GM13977 (cell line): ENCODE measurements around the gene DACH1.

Experiments
- DNase-seq: peaks from one replicate; pipeline ENCODE4 v3.0.0; 2012; ENCODE audit warnings: low spot score
- in situ Hi-C: fragments of 300-500 bp; cut with MboI; formaldehyde crosslinking; loops from one replicate; pipeline ENCODE4 v1.12.0; 2022; ENCODE audit warnings: low sequenced_read_pairs, low pct_unique_long_range_greater_than_20kb, mixed read lengths, inconsistent platforms; ENCODE audit not compliant: unreplicated experiment
- TF ChIP-seq, protein P1 (sequence below): IDR thresholded peaks from 2 replicates; pipeline ENCODE4 v1.5.1; 2012; ENCODE audit warnings: mild to moderate bottlenecking, control low read depth; ENCODE audit not compliant: insufficient read depth; ENCODE audit errors: extremely low read depth, missing control alignments

DACH1 gene

DNA sequence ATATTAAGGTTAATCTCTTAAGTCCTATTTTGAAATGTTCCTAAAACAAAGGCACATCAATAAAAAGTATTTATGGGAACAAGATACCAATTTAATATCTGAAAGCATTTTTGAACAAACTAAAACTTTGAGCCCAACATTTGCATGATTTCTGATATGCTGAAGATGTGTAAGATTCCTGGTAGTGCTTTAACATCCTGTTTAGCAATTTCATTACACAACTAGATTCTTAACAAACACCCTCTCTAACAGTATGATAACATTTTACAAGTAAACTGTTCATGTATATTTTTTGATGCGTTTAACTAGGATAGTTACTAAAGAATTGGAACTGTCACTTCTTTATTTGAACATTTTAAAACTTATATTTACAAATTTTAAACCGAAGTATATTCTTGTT, 63.9 kb downstream of the DACH1 start:
- in situ Hi-C loops = no loop called here

DNA sequence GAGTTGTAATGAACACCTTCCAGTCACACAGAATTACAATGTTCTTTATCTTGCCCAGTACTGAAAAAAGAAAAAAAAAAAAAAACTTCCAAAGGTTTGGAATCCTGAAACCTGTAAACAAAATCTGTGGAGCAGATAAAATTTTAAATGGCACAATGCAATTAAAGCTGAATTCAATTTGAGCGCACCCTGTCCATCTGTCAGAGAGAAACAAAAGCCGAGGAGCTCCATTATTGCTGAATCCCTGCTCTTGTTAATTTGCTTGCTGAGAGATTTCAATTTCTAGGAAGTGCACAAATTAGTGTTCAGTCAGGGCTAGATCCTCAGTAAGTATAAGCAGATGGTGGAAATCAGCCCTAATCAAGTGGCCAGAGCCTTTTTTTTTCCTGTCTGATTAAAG, 65.2 kb downstream of the DACH1 start:
- TF ChIP-seq, protein P1, sequence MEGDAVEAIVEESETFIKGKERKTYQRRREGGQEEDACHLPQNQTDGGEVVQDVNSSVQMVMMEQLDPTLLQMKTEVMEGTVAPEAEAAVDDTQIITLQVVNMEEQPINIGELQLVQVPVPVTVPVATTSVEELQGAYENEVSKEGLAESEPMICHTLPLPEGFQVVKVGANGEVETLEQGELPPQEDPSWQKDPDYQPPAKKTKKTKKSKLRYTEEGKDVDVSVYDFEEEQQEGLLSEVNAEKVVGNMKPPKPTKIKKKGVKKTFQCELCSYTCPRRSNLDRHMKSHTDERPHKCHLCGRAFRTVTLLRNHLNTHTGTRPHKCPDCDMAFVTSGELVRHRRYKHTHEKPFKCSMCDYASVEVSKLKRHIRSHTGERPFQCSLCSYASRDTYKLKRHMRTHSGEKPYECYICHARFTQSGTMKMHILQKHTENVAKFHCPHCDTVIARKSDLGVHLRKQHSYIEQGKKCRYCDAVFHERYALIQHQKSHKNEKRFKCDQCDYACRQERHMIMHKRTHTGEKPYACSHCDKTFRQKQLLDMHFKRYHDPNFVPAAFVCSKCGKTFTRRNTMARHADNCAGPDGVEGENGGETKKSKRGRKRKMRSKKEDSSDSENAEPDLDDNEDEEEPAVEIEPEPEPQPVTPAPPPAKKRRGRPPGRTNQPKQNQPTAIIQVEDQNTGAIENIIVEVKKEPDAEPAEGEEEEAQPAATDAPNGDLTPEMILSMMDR = no peak
- no peak for DNase-seq
- in situ Hi-C loops = no loop called here

More for the DNA sequence above, 63.9 kb downstream of the DACH1 start:
- TF ChIP-seq, protein P1 = no peak
- no peak for DNase-seq

DNA sequence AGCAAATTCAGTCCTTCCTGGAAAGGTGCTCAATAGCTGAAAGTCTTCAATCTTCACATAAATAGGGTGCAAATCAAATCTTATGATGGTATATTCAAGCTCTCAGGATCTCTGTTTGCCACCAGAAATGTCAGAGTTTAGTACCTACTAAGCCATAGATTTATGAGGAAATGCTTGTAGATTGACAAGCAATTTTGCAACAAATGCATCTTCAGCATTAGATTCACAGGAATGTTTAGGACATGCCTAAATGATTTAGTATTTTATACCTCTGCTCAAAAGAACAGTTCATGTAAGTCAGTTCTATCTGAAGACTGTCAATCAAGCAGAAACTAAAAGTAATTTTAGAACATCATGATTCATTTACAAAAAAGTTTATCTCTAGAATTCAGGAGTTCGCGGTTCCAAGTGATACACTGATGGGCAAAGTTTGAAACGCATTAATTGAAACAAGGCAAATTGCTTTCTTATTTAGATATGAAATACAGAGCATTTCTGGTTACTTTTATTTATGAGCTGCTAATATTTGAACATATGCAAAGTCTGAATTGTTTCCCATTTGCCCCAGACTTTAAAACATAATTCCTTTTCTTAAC, 65.7 kb downstream of the DACH1 start:
- DNase-seq = no peak
- in situ Hi-C loops = no loop called here
- TF ChIP-seq, protein P1 = no peak

DNA sequence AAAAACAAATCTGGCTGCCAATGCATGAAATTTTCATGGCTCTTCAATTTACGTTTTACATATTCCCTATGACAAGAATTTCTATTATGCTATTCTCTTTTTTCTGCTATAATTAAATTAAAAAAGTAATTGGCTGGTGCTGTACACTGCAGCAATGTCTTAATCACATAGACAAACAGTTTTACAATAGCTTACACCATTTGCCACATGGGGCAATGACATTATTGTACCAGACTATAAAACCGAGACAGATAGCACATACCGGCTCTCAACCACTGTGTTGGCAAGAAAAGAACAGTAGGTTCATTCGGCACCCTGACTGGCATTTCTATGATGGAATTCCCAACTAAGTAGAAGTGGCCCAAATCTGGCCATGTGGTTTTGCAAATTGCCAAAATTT, 67.7 kb downstream of the DACH1 start:
- TF ChIP-seq, protein P1 = no peak
- in situ Hi-C loops = no loop called here
- no peak for DNase-seq

DNA sequence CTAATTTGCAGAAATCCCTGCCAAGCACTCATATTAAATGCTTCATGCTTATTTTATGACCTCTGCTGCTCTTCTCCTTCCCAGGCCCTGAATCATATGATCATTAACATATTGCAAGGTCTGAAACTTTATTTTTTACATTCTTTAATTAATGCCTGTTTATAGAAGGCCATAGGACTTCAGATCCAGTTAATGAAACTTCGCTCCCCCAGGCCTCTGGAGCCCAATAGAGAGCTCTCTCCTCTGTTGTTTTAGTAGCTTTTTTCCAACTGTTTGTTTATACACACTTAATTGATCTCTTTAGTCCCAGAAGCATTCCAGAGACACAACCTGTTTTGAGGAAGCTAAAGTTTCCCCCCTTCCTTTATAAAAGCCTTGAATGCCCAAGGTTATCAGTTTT, 68.3 kb downstream of the DACH1 start:
- no peak for DNase-seq
- in situ Hi-C loops = no loop called here
- TF ChIP-seq, protein P1 = no peak

DNA sequence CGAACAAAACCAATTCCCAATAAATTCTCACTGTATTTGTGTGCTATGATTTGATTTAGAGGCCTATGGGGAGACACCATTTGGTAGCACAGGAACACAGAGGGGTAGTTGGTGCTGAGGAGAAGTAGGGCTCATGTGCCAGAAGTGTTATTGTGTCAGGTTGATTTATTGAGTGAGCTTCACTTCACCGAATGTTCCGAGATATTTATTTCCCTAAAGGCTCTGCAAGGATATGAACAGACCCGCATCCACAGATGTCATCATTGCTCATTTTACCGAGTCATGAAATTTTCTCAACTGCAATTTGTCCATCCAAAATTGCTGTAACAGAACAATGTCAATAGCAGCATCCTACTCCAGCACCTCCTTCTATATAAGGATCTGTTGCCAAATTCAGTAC, 69.5 kb downstream of the DACH1 start:
- TF ChIP-seq, protein P1 = no peak
- in situ Hi-C loops = no loop called here
- no peak for DNase-seq
